ENCODE measurements around the gene RNF32.

DNA sequence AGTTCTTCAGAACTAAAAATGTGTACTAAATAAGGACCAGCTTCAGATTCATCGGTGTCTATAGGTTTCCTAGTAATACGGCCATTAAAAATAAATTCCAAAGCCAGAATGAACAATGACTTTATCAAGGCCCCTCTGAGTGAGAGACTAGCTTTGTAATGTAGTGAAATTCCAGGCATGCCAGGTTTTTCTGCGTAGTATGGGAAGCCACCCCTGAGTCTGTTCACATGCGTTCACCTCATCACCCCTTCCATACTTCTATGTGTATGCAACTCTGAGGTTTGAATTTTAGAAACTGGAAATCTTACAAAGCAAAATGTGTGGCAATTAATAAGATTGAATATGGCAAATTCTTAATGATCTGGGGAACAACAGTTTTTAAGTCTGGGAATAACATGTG is 24.5 kb downstream of the RNF32 start:
- TF ChIP-seq, protein P1, sequence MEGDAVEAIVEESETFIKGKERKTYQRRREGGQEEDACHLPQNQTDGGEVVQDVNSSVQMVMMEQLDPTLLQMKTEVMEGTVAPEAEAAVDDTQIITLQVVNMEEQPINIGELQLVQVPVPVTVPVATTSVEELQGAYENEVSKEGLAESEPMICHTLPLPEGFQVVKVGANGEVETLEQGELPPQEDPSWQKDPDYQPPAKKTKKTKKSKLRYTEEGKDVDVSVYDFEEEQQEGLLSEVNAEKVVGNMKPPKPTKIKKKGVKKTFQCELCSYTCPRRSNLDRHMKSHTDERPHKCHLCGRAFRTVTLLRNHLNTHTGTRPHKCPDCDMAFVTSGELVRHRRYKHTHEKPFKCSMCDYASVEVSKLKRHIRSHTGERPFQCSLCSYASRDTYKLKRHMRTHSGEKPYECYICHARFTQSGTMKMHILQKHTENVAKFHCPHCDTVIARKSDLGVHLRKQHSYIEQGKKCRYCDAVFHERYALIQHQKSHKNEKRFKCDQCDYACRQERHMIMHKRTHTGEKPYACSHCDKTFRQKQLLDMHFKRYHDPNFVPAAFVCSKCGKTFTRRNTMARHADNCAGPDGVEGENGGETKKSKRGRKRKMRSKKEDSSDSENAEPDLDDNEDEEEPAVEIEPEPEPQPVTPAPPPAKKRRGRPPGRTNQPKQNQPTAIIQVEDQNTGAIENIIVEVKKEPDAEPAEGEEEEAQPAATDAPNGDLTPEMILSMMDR (IDR thresholded peaks at IDR 0.05; ENCODE audit: insufficient read depth, low read depth, low read length) = no peak
- TF ChIP-seq EZH2 (IDR thresholded peaks at IDR 0.05; ENCODE audit: insufficient read depth, low read length) = no peak
